Endothelial cell of umbilical vein (primary cell): Measurements from ENCODE around the gene ST6GALNAC3.

Experiments used
- EZH2 ChIP-seq: IDR thresholded peaks from 2 replicates; pipeline ENCODE4 v1.6.1; 2012; ENCODE audit warnings: borderline replicate concordance, low read depth, mild to moderate bottlenecking, moderate library complexity, low read length, inconsistent platforms; ENCODE audit not compliant: severe bottlenecking
- FOS ChIP-seq: IDR thresholded peaks from 2 replicates; pipeline ENCODE4 v1.6.1; 2011; ENCODE audit warnings: mild to moderate bottlenecking, low read length, moderate library complexity, borderline replicate concordance; ENCODE audit not compliant: insufficient read depth
- GATA2 ChIP-seq: IDR thresholded peaks from 2 replicates; pipeline ENCODE4 v1.7.0; 2011; ENCODE audit warnings: low read depth, mild to moderate bottlenecking, moderate library complexity, mixed read lengths, low read length; ENCODE audit not compliant: insufficient read length, insufficient read depth
- JUN ChIP-seq: IDR thresholded peaks from 2 replicates; pipeline ENCODE4 v1.6.1; 2011; ENCODE audit warnings: borderline replicate concordance, low read depth; ENCODE audit not compliant: insufficient read length, insufficient read depth
- MYC ChIP-seq: IDR thresholded peaks from one replicate; pipeline ENCODE4 v1.6.1; 2011; ENCODE audit warnings: mild to moderate bottlenecking, low read depth, low read length
- POLR2A ChIP-seq: IDR thresholded peaks from 2 replicates; pipeline ENCODE4 v1.6.1; 2012; ENCODE audit warnings: low read depth, mild to moderate bottlenecking, control low read depth, low read length
- POLR2AphosphoS5 ChIP-seq: IDR thresholded peaks from 2 replicates; pipeline ENCODE4 v1.6.1; 2012; ENCODE audit warnings: low read depth, mild to moderate bottlenecking, control low read depth, low read length, moderate library complexity; ENCODE audit not compliant: insufficient read depth
- TF ChIP-seq, protein P1 (sequence below), 2 donors: IDR thresholded peaks; 1 replicate in 1 of 2; 2 replicates in 1 of 2; pipeline ENCODE4 v1.5.1; 2011; ENCODE audit warnings: low read length in 2 of 2, mild to moderate bottlenecking in 2 of 2, moderate library complexity in 2 of 2, control low read depth in 1 of 2, inconsistent platforms in 1 of 2, low read depth in 1 of 2; ENCODE audit not compliant: insufficient read depth in 1 of 2; ENCODE audit errors: extremely low read depth in 1 of 2
- TF ChIP-seq, protein P2 (sequence below): IDR thresholded peaks from 2 replicates; pipeline ENCODE4 v1.6.1; 2011; ENCODE audit not compliant: insufficient read depth, insufficient read length

- TF ChIP-seq, protein P1, sequence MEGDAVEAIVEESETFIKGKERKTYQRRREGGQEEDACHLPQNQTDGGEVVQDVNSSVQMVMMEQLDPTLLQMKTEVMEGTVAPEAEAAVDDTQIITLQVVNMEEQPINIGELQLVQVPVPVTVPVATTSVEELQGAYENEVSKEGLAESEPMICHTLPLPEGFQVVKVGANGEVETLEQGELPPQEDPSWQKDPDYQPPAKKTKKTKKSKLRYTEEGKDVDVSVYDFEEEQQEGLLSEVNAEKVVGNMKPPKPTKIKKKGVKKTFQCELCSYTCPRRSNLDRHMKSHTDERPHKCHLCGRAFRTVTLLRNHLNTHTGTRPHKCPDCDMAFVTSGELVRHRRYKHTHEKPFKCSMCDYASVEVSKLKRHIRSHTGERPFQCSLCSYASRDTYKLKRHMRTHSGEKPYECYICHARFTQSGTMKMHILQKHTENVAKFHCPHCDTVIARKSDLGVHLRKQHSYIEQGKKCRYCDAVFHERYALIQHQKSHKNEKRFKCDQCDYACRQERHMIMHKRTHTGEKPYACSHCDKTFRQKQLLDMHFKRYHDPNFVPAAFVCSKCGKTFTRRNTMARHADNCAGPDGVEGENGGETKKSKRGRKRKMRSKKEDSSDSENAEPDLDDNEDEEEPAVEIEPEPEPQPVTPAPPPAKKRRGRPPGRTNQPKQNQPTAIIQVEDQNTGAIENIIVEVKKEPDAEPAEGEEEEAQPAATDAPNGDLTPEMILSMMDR (IDR thresholded peaks at IDR 0.05; ENCODE audit: extremely low read depth in 1 of 2, insufficient read depth in 1 of 2, low read depth in 1 of 2, low read length in 2 of 2): no peak
- TF ChIP-seq EZH2 (no peak), POLR2A (no peak), POLR2AphosphoS5 (no peak), GATA2 (no peak), MYC (no peak), JUN (no peak), FOS (no peak)
- TF ChIP-seq, protein P2, sequence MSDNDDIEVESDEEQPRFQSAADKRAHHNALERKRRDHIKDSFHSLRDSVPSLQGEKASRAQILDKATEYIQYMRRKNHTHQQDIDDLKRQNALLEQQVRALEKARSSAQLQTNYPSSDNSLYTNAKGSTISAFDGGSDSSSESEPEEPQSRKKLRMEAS: no peak
These were observed 494.2 kb downstream of the ST6GALNAC3 start for GRCh38 chr1:76568573-76569238.
